Stimulated activated CD8-positive, alpha-beta memory T cell treated with anti-CD3 and anti-CD28 coated beads, Interleukin-15, amount 100 ng/mL, for 48 hours (primary cell): ENCODE measurements around the gene SYT11.
A peak's percentile ranks its signal among the peaks of the same experiment; 100 is the strongest.
"Not testable (repeated sequence)": the region's sequence is repeated elsewhere in the genome, so short reads cannot be mapped to it uniquely, and the experiment has no call there.

Experiments used
- DNase-seq, 2 donors: peaks; one replicate each; pipeline ENCODE4 v3.0.0-alpha.2; 2020; ENCODE audit warnings: low read depth in 2 of 2

SYT11 gene, protein sequence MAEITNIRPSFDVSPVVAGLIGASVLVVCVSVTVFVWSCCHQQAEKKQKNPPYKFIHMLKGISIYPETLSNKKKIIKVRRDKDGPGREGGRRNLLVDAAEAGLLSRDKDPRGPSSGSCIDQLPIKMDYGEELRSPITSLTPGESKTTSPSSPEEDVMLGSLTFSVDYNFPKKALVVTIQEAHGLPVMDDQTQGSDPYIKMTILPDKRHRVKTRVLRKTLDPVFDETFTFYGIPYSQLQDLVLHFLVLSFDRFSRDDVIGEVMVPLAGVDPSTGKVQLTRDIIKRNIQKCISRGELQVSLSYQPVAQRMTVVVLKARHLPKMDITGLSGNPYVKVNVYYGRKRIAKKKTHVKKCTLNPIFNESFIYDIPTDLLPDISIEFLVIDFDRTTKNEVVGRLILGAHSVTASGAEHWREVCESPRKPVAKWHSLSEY

DNA sequence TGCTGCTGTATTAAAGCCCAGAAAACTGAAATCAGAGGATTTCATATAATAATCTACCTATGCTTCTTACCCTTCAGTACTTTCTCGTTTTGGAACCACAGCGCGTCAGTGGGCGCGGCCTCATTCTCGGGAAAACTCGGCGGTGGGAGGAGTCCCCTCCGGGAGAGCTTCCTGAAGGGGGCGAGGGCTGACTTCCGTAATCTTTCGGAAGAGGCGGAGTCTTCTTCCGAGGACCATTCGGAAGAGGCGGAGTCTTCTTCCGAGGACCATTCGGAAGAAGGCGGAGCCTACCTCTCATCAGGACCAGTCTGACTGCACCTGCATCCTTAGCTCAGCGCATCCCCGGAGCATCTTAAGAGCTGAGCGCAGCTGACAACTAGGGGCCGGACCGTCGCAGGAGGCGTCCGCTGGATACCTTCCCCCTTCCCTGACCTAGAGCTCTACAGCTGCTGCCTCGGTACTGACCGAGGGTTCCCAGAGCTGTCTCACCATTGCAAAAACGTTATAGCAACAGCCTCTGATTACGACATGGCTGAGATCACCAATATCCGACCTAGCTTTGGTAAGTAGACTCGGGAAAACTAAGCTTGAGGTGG, at the start of gene SYT11:
SYT11 (plus strand) TSS at position 334 of the 596 bp plus-strand sequence; CDS start at position 529, 195 bp downstream.
- DNase-seq, result peak; percentile 91

DNA sequence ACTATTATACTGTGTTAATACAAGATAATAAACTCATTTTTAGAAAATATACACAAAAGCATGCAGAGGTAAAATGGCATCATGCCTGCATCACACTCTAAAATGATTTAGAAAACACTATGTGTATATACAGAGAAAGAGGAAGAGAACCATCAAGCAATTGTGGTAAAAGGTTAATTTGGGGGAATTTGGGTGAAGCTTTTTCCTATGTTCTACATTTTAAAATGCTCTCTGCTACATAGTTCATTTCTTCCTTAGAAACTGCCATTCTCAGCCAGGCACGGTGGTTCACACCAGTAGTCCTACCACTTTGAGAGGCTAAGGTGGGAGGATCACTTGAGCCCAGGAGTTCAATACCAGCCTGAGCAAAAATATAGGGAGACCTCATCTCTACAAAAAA, 46.5 kb upstream of the SYT11 start:
- DNase-seq, result no peak

DNA sequence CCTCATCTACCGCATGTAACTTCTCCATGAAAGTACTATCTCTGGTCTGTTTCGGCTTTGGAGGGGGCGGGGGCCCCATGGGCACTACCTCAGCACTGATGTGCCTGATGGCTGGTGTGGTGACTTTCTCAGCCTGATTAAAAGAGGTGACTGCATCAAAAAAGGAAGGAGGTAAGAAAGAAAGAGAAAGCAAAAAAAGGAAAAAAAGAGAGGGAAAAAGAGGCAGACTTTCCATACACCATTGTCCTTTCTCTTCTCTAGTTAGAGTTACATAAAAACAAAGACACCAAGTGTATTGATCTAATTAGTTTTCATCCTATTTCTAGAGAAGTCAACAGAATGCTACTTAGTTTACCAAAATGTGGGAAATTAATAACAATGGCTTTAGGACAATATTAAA, 45.7 kb upstream of the SYT11 start:
- no peak for DNase-seq

DNA sequence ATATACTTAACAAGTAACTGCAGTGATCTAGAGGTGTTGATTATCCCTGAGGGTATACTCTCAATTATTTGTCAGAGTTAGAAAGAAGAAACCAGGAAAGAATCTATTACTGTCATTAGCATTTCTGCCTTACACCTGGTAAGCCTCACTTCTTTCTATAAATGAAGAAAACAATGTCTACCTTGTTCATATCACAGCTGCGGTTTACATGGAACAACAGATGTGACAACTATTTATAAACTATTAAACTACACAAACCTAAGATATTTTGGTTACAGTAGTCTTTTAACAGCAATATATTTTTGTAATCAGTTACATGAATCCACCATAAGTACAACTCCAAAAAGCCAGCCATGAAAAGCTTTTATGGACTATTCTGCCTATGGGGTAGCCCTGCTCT, 43.0 kb upstream of the SYT11 start:
- DNase-seq, result no peak

DNA sequence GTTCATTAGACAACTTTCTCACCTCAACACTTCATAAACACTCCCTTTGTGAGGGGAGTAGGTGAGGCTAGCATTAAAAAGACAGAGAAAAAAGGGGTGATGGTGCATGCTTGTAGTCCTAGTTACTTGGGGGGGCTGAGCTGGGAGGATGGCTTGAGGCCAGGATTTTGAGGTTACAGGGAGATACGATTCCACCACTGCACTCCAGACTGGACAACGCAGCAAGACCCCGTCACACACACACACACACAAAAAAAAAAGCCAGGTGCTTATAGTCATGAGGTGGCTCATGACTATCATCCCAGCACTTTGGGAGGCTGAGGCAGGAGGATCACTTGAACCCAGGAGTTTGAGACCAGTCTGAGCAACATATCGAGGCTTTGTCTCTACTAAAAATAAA, 31.9 kb upstream of the SYT11 start:
- DNase-seq, result no peak

DNA sequence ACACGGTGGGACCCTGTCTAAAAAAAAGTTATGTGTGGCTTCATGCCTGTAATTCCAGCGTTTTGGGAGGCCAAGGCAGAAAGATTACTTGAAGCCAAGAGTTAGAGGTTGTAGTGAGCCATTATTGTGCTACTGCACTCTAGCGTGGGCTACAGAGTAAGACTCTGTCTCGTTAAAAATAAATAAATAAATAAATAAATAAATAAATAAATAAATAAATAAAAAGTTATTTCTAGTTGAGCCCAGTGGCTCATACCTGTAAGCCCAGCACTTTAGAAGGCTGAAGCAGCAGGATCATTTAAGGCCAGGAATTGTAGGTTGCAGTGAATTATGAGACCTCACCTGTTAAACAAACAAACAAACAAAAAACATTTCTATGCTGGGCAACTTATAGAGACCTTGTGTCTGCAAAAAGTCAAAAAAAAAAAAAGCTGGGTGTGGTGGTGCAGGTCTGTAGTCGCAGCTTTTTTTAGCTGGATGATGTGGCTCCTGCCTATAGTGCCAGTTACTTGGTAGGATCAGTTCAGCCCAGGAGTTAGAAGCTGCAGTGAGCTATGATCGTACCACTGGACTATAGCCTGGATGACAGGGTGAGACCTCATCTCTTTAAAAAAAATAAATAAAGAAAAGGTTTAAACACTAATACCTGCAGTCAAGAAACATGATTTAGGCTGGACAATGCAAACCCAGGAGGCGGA, 27.9 kb upstream of the SYT11 start:
- no peak for DNase-seq

DNA sequence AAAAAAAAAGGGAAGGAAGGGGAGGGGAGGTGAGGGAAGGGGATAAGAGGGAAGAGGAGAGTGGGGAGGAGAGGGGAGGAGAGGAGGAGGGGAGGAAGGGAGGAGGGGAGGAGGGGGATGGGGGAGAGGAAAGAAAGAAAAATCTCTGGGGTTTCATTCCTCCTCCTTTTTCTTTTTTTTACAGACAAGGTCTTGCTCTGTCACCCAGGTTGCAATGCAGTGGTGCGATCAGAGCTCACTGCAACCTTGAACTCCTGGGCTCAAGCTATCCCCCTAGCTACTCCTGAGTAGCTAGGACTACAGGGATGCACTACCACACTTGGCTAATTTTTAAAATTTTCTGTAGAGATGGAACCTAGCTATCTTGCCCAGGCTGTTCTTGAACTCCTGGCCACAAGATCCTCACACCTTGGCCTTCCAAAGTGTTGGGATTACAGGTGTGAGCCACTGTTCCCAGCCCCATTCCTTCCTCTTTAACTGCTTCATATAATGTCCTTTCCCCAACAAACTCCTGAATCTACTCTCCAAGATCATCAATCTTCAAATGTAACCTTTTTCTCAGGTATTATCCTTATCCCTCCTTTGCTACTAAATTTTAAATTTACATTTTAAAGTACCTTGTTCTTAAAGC, 25.6 kb upstream of the SYT11 start:
- DNase-seq, result no peak

DNA sequence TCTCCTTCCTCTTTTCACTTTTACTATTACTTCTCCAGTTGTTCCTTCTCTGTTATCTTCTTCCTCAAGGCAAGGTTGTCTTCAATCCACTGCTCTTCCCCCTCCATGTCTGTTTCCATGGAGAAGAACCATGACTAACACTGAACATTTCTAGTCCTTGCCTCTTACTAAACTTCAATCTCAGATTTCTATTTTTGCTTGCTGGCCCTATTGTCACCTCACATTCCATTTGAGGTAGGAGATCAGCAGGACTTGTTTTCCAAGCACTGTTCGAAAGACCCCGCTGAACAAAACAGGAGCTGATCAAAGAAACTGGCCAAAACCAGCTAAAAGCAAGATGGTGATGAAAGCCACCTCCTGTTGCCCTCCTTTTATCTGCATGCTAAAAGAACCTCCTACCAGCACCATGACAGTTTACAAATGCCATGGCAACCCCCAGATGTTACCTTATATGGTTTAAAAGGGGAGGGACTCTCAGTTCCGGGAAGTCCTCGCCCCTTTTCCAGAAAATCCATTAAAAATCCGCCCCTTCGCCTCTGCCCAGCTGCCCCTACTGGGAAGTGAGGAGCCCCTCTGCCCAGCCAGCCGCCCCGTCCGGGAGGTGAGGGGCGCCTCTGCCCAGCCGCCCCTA, 25.0 kb upstream of the SYT11 start:
- DNase-seq, result no peak

DNA sequence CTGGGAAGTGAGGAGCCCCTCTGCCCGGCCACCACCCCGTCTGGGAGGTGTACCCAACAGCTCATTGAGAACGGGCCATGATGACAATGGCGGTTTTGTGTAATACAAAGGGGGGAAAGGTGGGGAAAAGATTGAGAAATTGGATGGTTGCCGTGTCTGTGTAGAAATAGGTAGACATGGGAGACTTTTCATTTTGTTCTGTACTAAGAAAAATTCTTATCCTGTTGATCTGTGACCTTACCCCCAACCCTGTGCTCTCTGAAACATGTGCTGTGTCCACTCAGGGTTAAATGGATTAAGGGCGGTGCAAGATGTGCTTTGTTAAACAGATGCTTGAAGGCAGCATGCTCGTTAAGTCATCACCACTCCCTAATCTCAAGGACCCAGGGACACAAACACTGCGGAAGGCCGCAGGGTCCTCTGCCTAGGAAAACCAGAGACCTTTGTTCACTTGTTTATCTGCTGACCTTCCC, 24.4 kb upstream of the SYT11 start:
- not testable (repeated sequence) for DNase-seq

DNA sequence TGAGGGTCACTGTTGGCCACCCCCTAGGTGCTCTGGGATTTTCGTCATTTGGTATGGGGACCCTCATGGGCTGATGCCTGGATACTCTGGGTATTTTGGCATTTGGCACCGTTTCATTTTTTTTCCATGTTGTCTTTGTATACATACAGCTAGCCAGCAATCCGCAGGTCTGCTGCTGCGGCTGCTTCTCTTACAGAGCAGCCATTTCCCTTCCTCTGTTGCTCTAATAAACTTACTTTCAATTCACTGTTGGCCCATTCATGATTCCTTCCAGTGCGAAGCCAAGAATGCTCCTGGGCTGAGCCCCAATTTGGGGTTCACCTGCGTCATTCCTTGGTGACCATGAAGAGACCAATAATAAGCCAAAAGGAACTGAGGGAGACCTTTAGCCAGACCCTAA, 23.8 kb upstream of the SYT11 start:
- DNase-seq, result no peak

DNA sequence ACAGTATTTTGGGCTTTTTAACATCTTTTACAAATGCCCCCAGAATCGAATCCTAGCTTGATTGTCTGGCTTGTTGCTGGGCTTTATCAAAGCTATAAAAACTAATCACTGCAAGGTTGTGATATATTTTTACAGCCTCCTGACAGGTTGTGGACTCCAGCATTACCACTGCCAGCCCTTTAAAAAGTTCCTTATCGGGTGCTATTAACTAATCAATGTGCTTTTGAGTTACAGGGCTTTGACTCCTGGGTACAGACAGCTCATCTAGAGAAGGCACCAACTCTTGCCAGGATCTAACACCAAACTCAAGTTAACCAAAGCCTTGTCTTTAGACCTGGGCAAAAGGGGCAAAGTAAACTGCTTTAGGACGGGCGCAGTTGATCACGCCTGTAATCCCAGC, 19.0 kb upstream of the SYT11 start:
- DNase-seq, result no peak

DNA sequence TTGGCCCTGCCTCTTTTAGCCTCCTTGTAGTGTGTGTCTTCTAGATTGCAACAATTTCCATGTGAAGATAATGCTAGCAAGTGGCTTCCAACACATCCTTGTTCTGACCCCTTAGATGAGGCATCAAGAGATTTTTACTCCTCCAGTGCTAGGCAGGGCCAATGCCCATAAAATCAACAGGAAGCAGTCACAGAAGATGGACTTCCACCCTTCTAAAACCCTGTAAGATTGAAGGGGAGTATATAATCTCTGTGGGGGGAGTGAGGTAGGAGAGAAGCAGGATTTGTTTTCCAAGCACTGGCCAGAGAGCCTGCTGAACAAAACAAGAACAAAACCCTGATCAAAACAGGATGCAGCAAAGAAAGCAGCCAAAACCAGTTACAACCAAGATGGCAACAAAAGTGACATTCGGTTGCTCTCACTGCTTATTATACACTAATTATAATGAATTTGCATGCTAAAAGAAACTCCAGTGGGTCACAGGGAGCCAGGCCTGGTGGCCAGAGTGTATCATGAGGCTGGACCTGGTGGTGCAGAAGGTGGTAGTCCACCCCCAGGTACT, 14.4 kb upstream of the SYT11 start:
- DNase-seq, result no peak

DNA sequence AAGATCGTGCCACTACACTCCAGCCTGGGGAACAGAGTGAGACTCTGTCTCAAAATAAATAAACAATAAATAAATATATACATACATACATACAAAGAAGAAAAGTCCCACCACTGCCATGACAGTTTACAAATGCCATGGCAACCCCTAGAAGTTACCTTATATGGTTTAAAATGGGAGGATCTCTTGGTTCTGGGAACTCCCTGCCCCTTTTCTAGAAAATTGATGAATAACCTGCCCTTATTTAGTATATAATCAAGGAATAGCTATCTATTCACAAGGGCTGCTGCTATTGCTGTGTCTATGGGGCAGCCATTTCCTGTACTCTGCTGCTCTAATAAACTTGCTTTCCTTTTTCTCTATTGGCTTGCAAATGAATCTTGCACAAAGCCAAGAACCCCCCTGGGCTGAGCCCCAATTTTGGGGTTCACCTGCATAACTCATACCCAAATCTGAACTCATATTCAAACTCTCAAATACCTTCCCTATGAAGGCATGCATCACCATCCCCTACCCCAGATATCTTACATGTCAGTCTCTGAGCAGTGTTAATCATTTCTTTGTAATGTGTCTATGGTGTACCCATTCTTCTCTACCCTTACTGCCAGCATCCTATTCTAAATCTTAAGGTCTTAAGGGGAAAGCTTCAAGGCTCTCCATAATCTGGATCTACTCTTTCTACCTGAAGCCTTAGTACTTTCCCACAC, 11.4 kb upstream of the SYT11 start:
- DNase-seq, result no peak

DNA sequence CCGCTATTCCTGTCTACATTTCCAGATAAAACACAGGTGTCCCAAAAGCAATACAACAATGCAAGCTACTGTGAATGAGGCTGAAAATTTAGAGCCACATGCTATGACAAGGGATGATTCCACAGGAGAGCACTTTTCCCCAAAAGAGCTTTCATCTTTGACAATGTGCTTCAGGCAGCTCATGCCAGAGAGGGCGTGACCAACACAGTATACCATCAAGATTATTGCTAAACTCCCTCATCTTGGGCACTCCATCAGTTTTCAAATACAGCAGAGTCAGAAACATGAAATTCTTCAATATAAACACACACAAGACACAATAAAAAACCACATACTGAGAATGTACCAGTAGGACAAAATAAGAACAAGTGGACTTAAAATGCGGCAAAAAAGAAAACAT, 9.0 kb upstream of the SYT11 start:
- no peak for DNase-seq

DNA sequence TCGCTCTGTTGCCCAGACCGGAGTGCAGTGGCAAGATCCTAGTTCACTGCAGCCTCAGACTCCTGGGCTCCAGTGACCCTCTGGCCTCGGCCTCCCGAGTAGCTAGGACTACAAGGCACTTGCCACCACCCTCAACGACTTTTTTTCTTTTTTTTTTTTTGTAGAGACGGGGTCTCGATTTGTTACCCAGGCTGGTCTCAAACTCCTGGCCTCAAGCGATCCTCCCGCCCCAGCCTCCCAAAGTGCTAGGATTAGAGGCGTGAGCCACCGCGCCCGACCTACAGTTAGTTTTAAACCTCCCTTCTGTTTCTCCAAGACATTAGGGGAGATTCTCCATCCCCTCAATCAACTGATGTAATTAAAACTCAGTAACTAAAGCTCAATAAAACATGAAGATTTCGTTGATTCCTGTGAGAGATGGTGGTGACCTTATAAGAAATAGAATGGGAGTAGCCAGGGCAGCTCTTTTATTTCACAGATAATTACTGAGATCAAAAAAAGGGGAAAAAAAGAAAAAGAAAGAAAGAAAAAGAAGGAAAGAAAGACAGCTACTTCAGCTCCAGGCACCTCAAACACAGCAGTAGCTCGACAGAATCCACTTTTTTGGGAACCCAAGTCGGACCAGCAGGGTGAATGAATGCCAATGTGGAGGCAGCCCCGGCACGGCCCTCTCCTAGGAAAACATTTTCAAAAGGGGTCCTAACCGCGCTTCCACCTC, 3.0 kb upstream of the SYT11 start:
- no peak for DNase-seq

DNA sequence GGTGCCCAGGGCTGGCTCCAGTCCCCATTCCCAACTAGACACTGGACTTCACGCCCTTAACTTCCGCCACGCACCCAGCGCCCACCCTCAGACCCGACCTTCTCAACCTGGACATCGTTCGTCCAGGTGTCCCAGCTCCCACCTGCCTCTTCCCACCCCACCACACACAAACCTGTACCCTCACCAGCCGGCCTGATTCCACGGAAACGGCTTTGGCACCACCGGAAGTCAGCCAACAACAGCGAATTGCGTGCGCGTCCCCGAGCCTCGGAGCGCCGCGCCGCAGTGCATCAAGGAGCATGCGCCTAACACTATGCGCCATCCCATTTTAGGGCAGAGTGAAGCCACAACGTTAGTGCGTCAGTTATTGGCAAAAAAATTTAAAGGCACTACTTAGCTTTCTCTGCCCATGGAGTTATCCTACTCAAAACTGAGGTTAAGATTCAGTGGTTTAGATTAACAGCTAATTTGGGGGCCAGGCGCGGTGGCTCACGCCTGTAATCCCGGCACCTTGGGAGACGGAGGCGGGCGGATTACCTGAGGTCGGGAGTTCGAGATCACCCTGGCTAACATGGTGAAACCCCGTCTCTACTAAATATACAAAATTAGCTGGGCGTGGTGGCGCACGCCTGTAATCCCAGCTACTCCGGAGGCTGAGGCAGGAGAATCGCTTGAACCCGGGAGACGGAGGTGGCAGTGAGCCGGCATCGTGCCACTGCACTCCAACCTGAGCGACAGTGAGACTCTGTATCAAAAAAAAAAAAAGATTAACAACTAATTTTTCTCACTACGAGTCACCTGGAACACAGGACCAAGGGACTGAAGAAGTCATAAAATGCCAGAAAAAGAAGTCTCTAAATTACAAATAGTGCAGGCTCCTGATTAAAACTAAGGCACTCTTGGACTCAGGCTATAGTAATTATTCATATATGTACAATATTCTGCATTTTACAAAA, 2.1 kb upstream of the SYT11 start, which contains the start of gene GON4L:
GON4L (minus strand) TSS at position 240 of the 956 bp plus-strand sequence. CDS start 3,434 bp downstream, outside the sequence.
- DNase-seq, result peak; percentile 81 to 84

DNA sequence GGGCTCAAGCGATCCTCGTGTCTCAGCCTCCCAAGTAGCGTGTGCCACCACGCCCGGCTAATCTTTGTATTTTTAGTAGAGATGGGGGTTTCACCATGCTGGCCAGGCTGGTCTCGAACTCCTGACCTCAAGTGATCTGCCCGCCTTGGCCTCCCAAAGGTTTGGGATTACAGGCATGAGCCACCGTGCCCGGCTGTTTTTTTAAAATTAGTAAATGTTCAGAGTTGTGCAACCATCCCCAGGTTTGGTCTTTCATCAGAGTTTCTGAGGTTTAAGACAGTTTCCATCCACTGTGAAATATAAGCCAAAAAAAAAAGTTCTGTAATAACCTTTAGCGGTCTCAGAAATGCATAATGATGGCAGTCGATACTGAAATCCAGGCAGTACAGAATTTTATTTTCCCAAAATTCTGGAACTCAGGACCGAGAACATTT, 550 bp upstream of the SYT11 start:
- peak; percentile 28 for DNase-seq
